Measurements from ENCODE around the gene CALB2. TPM values are rescaled to one million over a fixed set of nuclear protein-coding genes. Genes with fewer than 3 reads are reported as not detected.

Gene CALB2
- total RNA-seq, 1 donor from 2014 or later = 0.12 TPM

- TF ChIP-seq CTCF (conservative IDR thresholded peaks at IDR 0.05; ENCODE audit: low read depth, low read length) = no peak
- DNase-seq (ENCODE audit: low read depth) = no peak
- no peak overlapping the region for H3K4me3 ChIP-seq (ENCODE audit: low read depth, low read length)
These were observed 20.9 kb upstream of the CALB2 start for GRCh38 chr16:71337631-71338030.

GRCh38 chr16:71338193-71338592 is 20.3 kb upstream of the CALB2 start:
- DNase-seq (ENCODE audit: low read depth) = no peak
- no peak overlapping the region for H3K4me3 ChIP-seq (ENCODE audit: low read depth, low read length)
- TF ChIP-seq CTCF (conservative IDR thresholded peaks at IDR 0.05; ENCODE audit: low read depth, low read length) = no peak

- H3K4me3 ChIP-seq (ENCODE audit: low read depth, low read length) = no peak overlapping the region
- no peak for TF ChIP-seq CTCF (conservative IDR thresholded peaks at IDR 0.05; ENCODE audit: low read depth, low read length)
- no peak for DNase-seq (ENCODE audit: low read depth)
These were observed 19.9 kb upstream of the CALB2 start for GRCh38 chr16:71338632-71339031.

- TF ChIP-seq CTCF (conservative IDR thresholded peaks at IDR 0.05; ENCODE audit: low read depth, low read length) = no peak
- H3K4me3 ChIP-seq (ENCODE audit: low read depth, low read length) = no peak overlapping the region
- DNase-seq (ENCODE audit: low read depth) = no peak
These were observed 19.0 kb upstream of the CALB2 start for GRCh38 chr16:71339236-71340171.

- TF ChIP-seq CTCF (conservative IDR thresholded peaks at IDR 0.05; ENCODE audit: low read depth, low read length) = no peak
- H3K4me3 ChIP-seq (ENCODE audit: low read depth, low read length) = no peak overlapping the region
- DNase-seq (ENCODE audit: low read depth) = no peak
These were observed 18.1 kb upstream of the CALB2 start for GRCh38 chr16:71340406-71340805.

GRCh38 chr16:71341881-71342280 is 16.6 kb upstream of the CALB2 start:
- H3K4me3 ChIP-seq (ENCODE audit: low read depth, low read length) = no peak overlapping the region
- no peak for TF ChIP-seq CTCF (conservative IDR thresholded peaks at IDR 0.05; ENCODE audit: low read depth, low read length)
- DNase-seq (ENCODE audit: low read depth) = no peak

GRCh38 chr16:71343078-71343477 is 15.4 kb upstream of the CALB2 start:
- no peak for DNase-seq (ENCODE audit: low read depth)

More at GRCh38 chr16:71343078-71343477, 15.4 kb upstream of the CALB2 start:
- TF ChIP-seq CTCF (conservative IDR thresholded peaks at IDR 0.05; ENCODE audit: low read depth, low read length) = no peak
- no peak overlapping the region for H3K4me3 ChIP-seq (ENCODE audit: low read depth, low read length)
